Left renal pelvis (tissue), 4 donors: ENCODE results near the gene ATG4B. TPM values are rescaled to one million over a fixed set of nuclear protein-coding genes. Genes with fewer than 3 reads are reported as not detected.
"Not testable (repeated sequence)": the region's sequence is repeated elsewhere in the genome, so short reads cannot be mapped to it uniquely, and the experiment has no call there.

Source experiments
- DNase-seq, 4 donors: peaks; one replicate each; pipeline ENCODE4 v3.0.0-alpha.2; 2013; ENCODE audit warnings: low read depth in 4 of 4, low spot score in 3 of 4
- polyA plus RNA-seq, 4 donors: library from polyadenylated mRNA; unstranded; fragments of 120-200 nt; gene quantifications; one replicate each; pipeline ENCODE4 v1.2.1, GENCODE V29; 2013; ENCODE audit not compliant: insufficient read length in 4 of 4

Gene ATG4B
- 100 to 1,000 TPM in 1 of 4 donors, 10 to 100 TPM in 3; 57.6 to 102 (median 80.7) TPM for polyA plus RNA-seq

DNA sequence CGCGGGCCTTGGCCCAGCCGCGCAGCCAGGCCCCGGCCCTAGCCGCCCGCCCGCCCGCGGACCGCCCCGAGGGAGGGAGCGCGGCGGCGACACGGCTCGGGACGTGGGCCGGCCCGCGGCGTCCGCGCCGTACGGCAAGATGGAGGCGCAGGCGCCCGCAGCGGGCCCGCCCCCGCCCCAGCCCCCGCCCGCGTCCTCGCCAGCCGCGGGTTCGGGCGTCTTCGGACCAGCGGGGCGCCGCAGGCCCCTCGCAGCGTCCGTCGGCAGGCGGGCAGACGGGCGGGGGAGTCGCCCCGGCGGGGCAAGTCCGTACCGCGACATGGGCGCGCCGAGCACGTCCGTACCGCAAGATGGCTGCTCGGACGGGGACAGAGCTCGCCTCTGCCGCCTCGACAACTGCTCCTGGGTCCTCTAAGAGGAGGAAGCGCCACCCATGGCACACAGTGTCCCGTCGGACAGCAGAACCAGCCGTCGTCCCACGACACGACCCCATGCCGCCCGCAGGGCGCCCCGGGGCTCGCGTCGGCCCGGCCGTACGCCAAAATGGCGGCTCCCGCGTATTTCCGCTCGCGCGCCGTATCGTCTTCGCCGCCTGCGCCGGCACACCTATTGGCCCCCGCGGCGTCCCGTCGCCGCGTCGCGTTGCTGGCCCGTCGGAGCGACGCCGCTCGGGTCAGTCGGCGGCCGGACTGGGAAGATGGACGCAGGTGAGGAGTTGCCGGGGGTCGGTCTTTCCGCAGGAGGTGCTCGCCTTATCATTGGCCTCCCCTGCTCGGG is at the start of gene ATG4B, which contains the start of gene THAP4:
ATG4B (plus strand) TSS at position 676 of the 777 bp plus-strand sequence; CDS start at position 698, 22 bp downstream.
THAP4 (minus strand) TSS at position 141 of the 777 bp plus-strand sequence. CDS start 141 bp downstream, outside the sequence.
- peak; percentile 76 to 83 (median 82) for DNase-seq

DNA sequence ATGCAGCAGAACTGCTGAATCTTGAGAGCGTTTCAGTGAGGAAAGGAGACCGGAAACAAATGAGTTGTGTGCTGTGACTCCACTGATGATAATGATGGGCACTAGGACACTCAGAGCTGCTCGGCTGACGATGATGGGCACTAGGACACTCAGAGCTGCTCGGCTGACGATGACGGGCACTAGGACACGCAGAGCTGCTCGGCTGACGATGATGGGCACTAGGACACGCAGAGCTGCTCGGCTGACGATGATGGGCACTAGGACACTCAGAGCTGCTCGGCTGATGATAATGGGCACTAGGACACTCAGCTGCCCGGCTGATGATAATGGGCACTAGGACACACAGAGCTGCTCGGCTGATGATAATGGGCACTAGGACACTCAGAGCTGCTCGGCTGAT is 47.6 kb upstream of the ATG4B start:
- DNase-seq = not testable (repeated sequence)

DNA sequence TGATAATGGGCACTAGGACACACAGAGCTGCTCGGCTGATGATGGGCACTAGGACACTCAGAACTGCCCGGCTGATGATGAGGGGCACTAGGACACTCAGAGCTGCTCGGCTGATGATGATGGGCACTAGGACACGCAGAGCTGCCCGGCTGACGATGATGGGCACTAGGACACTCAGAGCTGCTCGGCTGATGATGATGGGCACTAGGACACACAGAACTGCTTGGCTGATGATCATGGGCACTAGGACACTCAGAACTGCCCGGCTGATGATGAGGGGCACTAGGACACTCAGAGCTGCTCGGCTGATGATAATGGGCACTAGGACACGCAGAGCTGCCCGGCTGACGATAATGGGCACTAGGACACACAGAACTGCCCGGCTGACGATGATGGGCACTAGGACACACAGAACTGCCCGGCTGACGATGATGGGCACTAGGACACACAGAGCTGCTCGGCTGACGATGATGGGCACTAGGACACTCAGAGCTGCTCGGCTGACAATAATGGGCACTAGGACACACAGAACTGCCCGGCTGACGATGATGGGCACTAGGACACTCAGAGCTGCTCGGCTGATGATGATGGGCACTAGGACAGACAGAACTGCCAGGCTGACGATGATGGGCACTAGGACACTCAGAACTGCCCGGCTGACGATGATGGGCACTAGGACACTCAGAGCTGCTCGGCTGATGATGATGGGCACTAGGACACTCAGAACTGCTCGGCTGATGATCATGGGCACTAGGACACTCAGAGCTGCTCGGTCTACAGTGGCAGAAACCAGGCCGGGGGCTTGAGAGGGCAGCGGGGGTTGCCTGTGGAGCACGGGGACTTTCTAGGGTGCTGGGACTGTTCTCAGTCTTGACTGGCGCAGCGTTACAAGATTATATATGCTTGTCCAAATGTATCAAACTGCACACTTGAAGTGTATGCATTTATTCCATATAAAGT is 46.7 kb upstream of the ATG4B start:
- not testable (repeated sequence) for DNase-seq

DNA sequence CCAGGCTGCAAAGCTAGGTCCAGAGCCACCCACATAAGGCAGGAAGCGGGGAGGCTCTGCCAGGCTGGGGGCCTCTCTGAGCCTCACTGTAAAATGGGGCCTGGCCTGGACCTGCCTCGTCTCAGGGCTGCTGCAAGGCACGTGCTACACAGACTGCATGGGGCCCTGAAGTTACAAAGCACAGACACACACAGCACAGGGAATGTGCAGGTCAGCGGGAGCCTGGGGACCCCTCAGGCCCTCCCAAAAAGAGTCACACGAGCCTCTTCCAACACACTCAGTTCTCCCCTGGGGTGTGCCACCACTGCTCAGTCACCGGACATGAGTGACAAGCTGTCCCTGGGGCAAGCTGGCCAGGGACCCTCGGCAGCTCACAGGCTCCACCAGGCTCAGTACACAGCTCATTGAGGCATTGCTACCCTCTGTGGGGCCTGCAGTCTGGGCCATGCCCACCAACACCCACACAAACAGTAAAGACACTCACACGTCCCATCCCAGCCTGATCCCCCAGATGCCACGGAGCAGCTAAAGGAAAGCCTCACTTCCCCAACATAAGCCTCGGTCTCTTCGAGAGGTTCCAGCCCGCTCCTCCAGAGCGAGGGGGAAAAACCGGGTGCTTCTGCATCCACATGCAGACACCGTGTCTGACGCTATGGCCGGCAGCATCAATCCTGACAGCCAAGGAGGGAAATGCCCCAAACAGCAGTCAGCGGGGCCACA is 45.2 kb upstream of the ATG4B start:
- no peak for DNase-seq

DNA sequence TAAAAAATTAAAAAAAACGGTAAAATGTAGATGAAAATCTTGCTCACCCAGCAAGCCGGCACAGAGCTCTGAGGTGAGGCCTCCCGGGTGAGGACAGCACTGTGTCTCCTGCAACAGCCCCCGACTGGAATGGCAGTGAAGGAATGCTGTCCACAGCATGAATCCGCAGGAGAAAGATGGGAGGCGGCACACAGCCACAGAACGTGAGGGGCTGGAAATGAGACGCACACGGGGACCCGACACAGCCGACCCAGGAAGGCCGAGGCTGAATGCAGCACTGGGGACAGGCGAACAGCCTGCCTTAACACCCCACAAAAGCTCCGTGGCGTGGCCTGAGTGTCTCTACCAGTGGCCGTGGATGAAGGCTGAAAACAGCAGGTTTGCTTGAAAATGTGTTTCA is 44.2 kb upstream of the ATG4B start:
- no peak for DNase-seq

DNA sequence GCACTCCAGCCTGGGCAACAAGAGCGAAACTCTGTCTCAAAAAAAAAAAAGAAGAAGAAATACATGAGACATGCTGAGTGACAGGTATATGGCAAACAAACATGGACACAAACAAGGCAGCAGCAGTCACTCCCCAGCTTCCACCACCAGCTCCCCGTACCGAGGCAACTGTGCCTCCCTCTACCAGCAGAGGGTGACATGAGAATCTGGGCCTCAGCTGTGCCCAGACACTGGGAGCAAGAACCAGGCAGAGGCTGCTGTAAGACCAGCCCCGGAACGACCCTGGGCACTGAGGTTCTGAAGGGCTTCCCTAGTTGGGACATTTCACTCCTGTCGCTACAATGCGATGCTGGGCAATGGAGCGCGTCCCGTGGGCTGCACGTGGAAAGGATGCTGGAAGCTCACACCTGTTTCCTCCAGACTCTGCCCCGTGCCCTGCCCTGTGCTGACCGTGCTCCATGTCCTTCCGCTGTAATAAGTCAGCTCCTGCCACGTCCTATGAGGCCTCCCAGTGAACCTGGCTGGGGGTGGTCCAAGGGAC is 41.8 kb upstream of the ATG4B start:
- no peak for DNase-seq

DNA sequence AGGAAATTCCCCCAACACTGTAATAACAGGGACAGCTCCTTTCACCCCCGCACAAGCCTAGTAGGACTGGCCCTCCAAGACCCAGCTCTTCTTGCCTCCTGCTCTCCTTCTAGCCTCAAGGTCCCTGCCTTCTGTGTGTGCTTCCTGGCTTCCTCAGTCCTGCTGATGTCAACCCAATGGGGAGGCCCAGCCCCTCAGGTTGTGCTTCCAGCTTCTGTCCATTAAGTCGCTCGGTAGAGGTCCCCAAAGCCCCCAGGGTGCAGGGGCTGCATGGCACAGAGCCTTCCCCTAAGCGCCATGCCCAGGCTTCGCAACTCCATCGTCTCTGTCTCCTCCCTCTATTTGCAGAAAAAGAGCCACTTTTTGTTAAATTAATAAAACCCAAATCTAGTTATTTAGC is 39.9 kb upstream of the ATG4B start:
- DNase-seq = no peak

DNA sequence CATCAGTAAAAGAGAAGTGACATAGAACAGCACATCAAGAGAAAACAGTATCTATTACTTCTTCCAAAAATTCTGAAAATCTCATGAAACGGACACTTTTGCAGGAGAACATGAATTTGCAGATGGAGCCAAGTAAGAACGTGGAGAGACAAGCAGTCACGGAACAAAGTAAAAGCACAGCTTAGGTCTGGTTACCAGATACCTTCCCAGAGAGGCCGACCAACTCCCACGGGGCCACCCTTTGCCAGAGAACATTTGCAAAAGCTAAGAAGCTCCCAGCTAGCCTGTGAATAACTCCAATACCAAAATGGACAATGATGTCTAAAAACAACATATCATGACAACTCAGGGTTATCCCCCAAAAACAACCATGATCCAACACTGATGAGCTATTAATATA is 39.4 kb upstream of the ATG4B start:
- no peak for DNase-seq

DNA sequence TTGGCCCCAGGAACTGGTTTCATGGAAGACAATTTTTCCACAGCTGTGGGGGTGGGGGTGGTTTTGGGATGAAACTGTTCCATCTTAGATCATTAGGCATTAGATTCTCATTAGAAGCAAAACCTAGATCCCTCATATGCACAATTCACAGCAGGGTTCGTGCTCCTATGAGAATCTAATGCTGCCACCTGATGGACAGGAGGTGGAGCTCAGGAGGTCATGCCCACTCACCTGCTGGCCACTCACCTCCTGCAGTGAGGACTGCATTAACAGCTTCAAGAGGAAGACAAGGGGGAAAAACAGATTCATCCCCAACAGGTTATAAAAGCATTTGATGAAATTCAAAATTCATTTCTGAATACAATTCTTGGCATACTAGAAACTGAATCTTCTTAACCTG is 39.0 kb upstream of the ATG4B start:
- no peak for DNase-seq

DNA sequence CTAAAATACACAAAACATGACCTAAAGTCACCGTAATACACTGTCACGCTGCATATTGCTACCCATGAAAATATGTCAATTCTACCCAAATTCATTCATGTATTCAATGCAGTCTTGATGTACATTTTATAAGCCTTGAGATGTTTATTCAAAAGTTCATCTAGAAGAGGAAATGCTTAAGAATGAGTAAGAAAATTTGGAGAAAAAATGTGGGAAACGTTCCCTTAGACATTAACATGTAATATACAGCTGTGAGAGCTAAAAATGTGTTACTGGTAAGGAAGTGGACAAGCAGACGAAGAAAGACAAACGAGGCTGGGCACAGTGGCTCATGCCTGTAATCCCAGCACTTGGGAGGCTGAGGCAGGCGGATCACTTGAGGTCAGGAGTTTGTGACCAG is 37.9 kb upstream of the ATG4B start:
- DNase-seq = no peak

DNA sequence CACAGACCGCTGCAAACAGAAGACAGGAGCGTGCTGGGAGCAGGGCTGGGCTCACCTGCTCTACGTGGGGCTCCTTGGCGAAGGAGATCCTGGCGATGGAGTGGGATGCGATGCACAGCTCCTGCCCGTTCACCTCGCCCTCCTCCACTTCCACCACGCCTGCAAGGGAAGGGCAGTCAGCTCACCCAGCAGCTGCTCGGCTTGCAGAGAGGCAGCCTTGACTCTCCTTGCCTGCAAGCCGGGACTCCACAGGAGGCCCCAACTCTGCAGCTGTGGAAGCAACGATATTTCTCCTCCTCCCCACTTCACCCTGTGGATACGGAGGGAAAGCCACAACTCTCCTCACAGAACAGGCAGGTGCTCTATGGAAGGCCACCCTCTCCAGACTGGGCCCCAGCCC is 35.7 kb upstream of the ATG4B start:
- DNase-seq = no peak

DNA sequence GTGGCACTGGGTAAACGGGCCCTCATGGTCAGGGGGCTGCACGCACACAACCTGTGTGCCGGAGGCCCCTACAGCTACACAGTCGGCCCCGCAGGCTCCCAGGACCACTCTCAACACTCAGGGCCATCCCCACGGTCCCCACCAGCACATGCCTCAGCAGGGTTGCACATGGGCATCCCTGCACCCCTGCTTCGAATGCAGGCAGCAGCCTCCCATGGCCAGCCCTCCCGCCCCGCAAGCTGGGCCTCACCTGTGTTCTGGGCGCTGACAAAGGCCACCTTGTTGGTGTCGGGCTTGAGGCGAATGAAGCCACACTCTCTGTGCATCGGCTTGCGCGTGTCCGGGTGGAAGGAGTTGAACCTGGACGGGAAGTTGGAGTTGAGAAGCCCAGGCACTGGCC is 34.8 kb upstream of the ATG4B start:
- DNase-seq = no peak

DNA sequence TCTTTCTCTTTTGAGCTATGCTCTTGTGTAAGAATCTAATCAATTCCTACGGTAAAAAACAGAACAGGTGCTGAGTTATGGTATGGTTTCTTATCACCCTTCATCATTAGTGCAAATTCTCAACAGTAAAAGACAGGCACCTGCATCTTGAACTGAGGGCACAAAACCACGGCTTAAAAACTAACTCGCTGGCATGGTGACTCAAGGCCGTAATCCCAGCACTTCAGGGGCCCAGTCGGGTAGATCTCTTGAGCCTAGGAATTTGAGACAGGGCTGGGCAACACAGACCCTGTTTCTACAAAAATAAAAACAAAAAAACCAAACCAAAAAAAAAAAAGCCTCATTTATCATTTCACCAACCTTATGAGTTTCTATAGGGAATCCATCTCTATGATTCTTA is 33.8 kb upstream of the ATG4B start:
- no peak for DNase-seq

DNA sequence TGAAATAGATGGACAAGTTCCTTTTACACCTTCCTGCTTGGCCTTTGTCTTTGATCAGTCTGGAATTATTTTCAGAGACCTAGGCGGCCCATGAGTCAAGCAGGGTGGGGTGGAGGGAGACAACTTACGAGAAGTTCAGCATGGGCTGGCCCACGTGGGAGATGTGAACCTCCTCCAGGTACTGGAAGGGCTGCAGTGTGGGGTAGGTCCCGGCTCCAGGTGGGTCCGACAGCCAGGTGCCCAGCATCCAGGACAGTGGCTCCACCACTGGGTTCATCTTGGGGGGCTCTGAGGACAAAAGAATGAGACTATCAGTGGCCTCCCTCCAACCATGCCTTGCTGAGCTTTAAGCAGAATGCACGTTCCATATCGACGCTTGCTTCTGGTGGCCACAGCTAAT is 31.3 kb upstream of the ATG4B start:
- no peak for DNase-seq

DNA sequence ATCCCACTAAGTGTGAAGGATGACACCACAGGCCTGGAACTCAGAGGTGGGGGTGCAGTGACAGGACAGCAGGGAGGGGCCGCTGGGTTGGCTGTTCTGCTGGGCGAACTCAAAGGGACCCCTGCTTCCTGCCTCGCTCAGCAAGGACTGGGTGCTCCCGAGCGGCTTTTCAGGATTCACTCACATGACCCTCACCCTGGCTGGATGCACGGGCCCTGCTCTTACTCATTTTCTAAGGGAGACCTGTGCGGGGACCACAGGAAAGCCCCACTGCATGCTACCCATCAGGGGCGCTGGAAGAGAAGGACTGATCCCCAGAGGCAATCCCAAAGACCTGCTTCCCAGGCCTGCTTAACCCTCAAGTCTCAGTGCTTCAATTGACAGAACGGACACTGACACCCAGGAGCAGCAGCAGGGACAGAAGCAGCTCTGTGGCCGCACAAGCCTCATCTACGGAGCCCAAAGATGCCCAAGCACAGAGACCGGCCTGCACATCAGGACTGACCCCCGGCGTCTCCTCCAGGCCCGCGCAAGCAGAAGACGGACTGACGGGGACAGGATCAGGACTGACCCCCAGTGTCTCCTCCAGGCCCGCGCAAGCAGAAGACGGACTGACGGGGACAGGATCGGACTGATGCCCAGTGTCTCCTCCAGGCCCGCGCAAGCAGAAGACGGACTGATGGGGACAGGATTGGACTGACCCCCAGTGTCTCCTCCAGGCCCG is 30.2 kb upstream of the ATG4B start:
- no peak for DNase-seq

DNA sequence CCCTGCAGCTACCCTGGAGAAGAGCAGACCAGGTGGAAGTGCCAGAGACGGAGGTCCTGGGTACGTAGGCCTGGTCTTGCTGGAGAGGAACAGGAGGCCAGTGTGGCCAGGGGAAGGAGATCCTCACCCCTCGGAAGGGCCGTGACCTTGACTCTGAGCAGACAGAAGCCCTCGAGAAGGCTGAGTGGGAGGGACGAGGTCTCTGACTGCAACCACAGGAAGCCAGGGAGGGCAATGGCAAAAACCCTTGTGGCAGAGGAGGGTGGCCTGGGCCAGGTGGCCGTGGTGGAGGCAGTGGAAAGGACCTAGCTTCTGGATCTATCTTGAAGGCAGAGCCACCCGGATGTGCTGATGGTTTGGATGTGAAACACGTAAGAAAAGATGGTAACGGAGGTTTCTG is 28.6 kb upstream of the ATG4B start:
- DNase-seq = no peak

DNA sequence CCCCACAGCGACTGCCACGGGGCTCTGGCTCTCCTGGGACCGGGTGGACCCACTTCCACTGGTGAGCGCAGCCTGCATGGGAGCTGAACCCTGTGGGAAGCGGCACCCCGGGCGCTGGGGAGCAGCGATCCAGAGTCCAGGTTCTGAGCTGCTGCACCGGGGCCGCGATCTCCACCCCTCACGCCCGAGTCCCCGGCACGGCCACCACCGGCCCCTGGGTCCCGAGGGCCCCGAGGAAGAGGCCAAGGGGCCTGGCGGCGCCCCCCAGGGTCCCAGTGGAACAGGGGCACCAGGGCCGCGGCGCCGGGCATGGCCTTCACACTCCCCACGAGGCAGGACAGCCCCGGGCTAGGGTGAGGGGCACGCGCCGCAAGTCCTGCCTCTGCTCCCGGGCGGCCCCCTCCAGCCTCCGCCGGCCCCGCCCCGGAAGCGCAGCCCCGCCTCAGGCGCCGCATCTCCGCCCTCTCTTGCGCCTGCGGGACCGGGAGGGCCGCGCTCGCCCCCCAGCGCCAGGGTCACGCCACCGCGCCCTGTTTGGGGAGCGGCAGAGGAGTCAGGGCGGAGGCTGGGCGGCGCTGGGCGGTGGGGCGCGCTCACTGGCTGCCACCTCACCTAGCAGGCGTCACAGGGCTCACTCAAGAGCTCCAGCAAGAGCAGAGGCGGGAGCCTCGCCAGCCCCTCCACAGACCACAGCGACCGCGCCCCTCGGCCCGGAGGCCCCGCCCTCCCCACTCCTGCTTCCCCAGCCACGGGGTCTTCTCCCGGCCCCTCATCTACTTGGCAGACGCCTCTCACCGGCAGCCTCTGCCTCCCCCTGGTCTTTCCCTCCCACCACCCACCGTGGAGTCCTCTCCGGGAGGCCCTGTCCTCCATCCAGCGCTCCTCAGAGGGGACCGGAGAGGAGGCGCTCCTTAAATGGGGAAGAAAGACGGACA is 27.4 kb upstream of the ATG4B start:
- DNase-seq = peak in 3 of 4 donors; percentile 46 to 59 (median 58)

DNA sequence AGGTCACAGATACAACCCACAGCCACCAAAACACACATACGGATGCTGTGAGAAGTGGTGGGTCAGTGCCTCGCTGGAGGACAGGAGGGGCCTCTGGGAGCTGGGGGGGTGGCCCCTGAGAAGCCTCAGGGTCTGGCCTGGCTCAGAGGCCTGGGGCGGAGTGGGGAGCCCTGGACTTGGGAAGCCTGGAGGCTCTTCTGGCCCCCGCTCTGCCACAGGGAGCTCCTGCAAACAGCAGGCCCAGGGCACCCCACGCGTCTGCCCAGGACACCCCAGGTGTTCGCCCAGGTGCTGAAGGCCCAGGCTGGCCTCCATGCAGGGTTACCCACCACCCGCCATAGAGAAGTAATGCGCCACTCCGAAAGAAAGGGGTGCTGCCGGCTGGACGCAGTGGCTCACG is 26.4 kb upstream of the ATG4B start:
- DNase-seq = no peak
